Measurements from ENCODE around the gene GALR1. TPM values are rescaled to one million over a fixed set of nuclear protein-coding genes. Genes with fewer than 3 reads are reported as not detected.

GALR1 gene
- total RNA-seq, 1 experiment from 2014 or later: not detected

DNA sequence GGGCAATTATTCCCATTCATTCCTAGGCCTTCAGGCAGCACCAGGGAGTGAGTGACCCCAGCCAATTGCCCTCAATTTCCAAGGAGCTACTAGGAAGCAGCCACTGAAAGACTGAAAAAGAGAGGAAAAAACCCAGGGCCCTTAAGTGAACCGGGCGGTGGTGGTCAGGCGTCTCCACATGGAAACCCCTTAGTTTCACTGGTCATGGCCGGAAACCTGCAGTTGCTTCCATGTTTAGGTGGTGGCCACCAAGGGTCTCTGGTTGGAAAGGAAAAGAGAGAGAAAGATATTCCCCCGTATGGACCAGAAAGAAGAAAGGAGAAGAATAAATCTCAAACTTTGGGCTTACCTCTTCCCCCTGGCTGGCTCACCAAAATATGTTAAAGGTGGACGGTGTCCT is 64.9 kb downstream of the GALR1 start:
- Histone ChIP-seq H3K9ac (ENCODE audit: low read length) (no peak overlapping the region), H2AFZ (ENCODE audit: low read depth, low read length, poor library complexity, severe bottlenecking) (no peak overlapping the region), H3K4me2 (ENCODE audit: low read length) (no peak overlapping the region), H3K4me1 (ENCODE audit: control insufficient read depth in 1 of 2, insufficient read depth in 2 of 2, low read length in 2 of 2) (no peaks in the 10 kb centered on the region), H3K79me2 (ENCODE audit: insufficient read depth, low read length) (no peaks in the 10 kb centered on the region), H3K27me3 (ENCODE audit: insufficient read depth, low read length) (peaks cover 4% of the 10 kb centered on the region; the same call in 1 of the 2 replicates), H3K36me3 (ENCODE audit: control insufficient read depth in 1 of 2, insufficient read depth in 2 of 2, low read length in 2 of 2) (no peaks in the 10 kb centered on the region), H3K27ac (ENCODE audit: low read depth, low read length) (no peak overlapping the region), H3K9me3 (ENCODE audit: control insufficient read depth in 1 of 2, insufficient read depth in 1 of 2, low read depth in 1 of 2, low read length in 2 of 2) (no peaks in the 10 kb centered on the region), H3K4me3 (replicated peaks in 1 of 2; ENCODE audit: low read depth in 1 of 2, low read length in 2 of 2) (no peak overlapping the region), H3K9me2 (ENCODE audit: insufficient read depth) (no peaks in the 10 kb centered on the region), H4K20me1 (ENCODE audit: insufficient read depth) (no peaks in the 10 kb centered on the region)
- ChIA-PET CTCF (no interaction called here), POLR2A (no interaction called here), RAD21 (ENCODE audit: low non-redundant PET in 1 of 2, low total read pairs in 2 of 2, uncharacterized antibody in 2 of 2, unreplicated experiment in 2 of 2) (no interaction called here)
- DNase-seq (ENCODE audit: low read depth, low spot score) (no peak), ATAC-seq (no peak)
- intact Hi-C loops (cut with micrococcal nuclease): no loop called here
- no TSS peak for BruUV-seq (replicated peaks)
- TF ChIP-seq POLR2AphosphoS5 (IDR thresholded peaks at IDR 0.05; ENCODE audit: low read depth, low read length) (no peak), EZH2phosphoT487 (IDR thresholded peaks at IDR 0.05; ENCODE audit: borderline replicate concordance) (no peak), ZFX (IDR thresholded peaks at IDR 0.05) (no peak), FOSL1 (IDR thresholded peaks at IDR 0.05; ENCODE audit: low read depth) (no peak), RAD21 (IDR thresholded peaks at IDR 0.05; ENCODE audit: low read depth) (no peak), CEBPB (IDR thresholded peaks at IDR 0.05; ENCODE audit: low read depth) (no peak), JUND (IDR thresholded peaks at IDR 0.05) (no peak), POLR2A (IDR thresholded peaks at IDR 0.05; ENCODE audit: borderline replicate concordance, extremely low read depth, insufficient read depth, insufficient read length) (no peak), YY1 (IDR thresholded peaks at IDR 0.05; ENCODE audit: extremely low read depth, insufficient replicate concordance, low read depth, low read length) (no peak)
- TF ChIP-seq, protein P1, sequence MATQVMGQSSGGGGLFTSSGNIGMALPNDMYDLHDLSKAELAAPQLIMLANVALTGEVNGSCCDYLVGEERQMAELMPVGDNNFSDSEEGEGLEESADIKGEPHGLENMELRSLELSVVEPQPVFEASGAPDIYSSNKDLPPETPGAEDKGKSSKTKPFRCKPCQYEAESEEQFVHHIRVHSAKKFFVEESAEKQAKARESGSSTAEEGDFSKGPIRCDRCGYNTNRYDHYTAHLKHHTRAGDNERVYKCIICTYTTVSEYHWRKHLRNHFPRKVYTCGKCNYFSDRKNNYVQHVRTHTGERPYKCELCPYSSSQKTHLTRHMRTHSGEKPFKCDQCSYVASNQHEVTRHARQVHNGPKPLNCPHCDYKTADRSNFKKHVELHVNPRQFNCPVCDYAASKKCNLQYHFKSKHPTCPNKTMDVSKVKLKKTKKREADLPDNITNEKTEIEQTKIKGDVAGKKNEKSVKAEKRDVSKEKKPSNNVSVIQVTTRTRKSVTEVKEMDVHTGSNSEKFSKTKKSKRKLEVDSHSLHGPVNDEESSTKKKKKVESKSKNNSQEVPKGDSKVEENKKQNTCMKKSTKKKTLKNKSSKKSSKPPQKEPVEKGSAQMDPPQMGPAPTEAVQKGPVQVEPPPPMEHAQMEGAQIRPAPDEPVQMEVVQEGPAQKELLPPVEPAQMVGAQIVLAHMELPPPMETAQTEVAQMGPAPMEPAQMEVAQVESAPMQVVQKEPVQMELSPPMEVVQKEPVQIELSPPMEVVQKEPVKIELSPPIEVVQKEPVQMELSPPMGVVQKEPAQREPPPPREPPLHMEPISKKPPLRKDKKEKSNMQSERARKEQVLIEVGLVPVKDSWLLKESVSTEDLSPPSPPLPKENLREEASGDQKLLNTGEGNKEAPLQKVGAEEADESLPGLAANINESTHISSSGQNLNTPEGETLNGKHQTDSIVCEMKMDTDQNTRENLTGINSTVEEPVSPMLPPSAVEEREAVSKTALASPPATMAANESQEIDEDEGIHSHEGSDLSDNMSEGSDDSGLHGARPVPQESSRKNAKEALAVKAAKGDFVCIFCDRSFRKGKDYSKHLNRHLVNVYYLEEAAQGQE (IDR thresholded peaks at IDR 0.05; ENCODE audit: low read depth): no peak
